T-helper 2 cell treated with Interferon-gamma antibody and Interleukin-4, amounts not matched to agents 100 ng/mL and 5 ng/mL, for 36 hours (primary cell): ENCODE results near the gene DCAF4. TPM values are rescaled to one million over a fixed set of nuclear protein-coding genes. Genes with fewer than 3 reads are reported as not detected.

Experiments
- total RNA-seq: library from RNA; stranded (reverse); gene quantifications from 2 replicates; pipeline ENCODE4 v1.2.3, GENCODE V29; 2022

The DCAF4 gene
- total RNA-seq, 1 donor from 2014 or later = 15.5 TPM

Other genes starting within 250 kb of the DCAF4 start
- gene DPF3, start 32.4 kb upstream of the DCAF4 start, total RNA-seq = 2.5 and 2.7 TPM in 2 replicates
- 12.1 and 13.0 TPM in 2 replicates for gene ZFYVE1, start 100.6 kb downstream of the DCAF4 start, total RNA-seq
- gene RBM25, start 132.1 kb downstream of the DCAF4 start, total RNA-seq = 101 and 102 TPM in 2 replicates
- gene PSEN1, start 210.0 kb downstream of the DCAF4 start, total RNA-seq = 43.1 and 44.1 TPM in 2 replicates